HEK293 (cell line): ENCODE data around the gene ZMYND10.

Experiments used
- CTCF ChIA-PET: fragments of 350-600 bp; formaldehyde crosslinking; extraction: SDS; loops from one replicate; lab custom pipeline; 2021; ENCODE audit warnings: antibody characterized with exemption; lab: Yijun Ruan, JAX
- POLR2A ChIA-PET: fragments of 300-600 bp; formaldehyde crosslinking; extraction: SDS; loops from one replicate; lab custom pipeline; 2020; ENCODE audit warnings: antibody characterized with exemption, inconsistent platforms; lab: Yijun Ruan, JAX
- H3K27ac ChIP-seq: fragments of 200-500 bp; sonication (Bioruptor generic); 2 replicates; pipeline ENCODE4 v1.5.1; 2014; ENCODE audit warnings: low read depth, low read length, control low read depth, inconsistent platforms; ENCODE audit errors: extremely low read depth
- H3K36me3 ChIP-seq, 2 experiments: fragments of 200-500 bp in 1 of 2; sonication (Bioruptor generic) in 1 of 2; 1 replicate in 1 of 2; 2 replicates in 1 of 2; pipeline ENCODE4 v1.5.1; 2014 to 2017; ENCODE audit warnings: inconsistent platforms in 2 of 2, low read length in 2 of 2; ENCODE audit not compliant: control insufficient read depth in 2 of 2, insufficient read depth in 1 of 2
- H3K4me1 ChIP-seq: fragments of 200-500 bp; sonication (Bioruptor generic); 2 replicates; pipeline ENCODE4 v1.5.1; 2014; ENCODE audit warnings: mild to moderate bottlenecking, low read length, inconsistent platforms; ENCODE audit not compliant: control insufficient read depth, insufficient read depth
- H3K4me3 ChIP-seq: 2 replicates; pipeline ENCODE4 v1.5.1; 2011; ENCODE audit warnings: low read depth, mild to moderate bottlenecking, control low read depth, low read length, moderate library complexity
- H3K9me3 ChIP-seq: fragments of 200-500 bp; sonication (Bioruptor generic); 2 replicates; pipeline ENCODE4 v1.5.1; 2014; ENCODE audit warnings: low read depth, low read length, inconsistent platforms; ENCODE audit not compliant: control insufficient read depth, insufficient read depth
- BCL11B ChIP-seq: fragments of 450-650 bp; formaldehyde crosslinking; IDR thresholded peaks from 2 replicates; pipeline ENCODE4 v1.5.1; 2016; ENCODE audit warnings: low read depth, missing biosample characterization, missing genetic modification characterization
- GLIS1 ChIP-seq: fragments of 450-650 bp; formaldehyde crosslinking; IDR thresholded peaks from 2 replicates; pipeline ENCODE4 v1.5.1; 2016; ENCODE audit warnings: missing biosample characterization, missing genetic modification characterization
- OVOL3 ChIP-seq: fragments of 450-650 bp; formaldehyde crosslinking; IDR thresholded peaks from 2 replicates; pipeline ENCODE4 v1.5.1; 2016; ENCODE audit warnings: missing biosample characterization, missing genetic modification characterization
- REPIN1 ChIP-seq: fragments of 450-650 bp; formaldehyde crosslinking; IDR thresholded peaks from 2 replicates; pipeline ENCODE4 v1.5.1; 2017; ENCODE audit warnings: missing biosample characterization, missing genetic modification characterization, low read depth
- SP2 ChIP-seq: fragments of 450-650 bp; formaldehyde crosslinking; IDR thresholded peaks from 2 replicates; pipeline ENCODE4 v1.5.1; 2016; ENCODE audit warnings: missing biosample characterization, missing genetic modification characterization
- ZIC2 ChIP-seq: fragments of 450-650 bp; formaldehyde crosslinking; IDR thresholded peaks from 2 replicates; pipeline ENCODE4 v1.5.1; 2016; ENCODE audit warnings: missing biosample characterization, missing genetic modification characterization
- ZNF132 ChIP-seq: fragments of 450-650 bp; formaldehyde crosslinking; IDR thresholded peaks from 2 replicates; pipeline ENCODE4 v1.5.1; 2017; ENCODE audit warnings: missing biosample characterization, missing genetic modification characterization, borderline replicate concordance
- ZNF140 ChIP-seq: fragments of 450-650 bp; formaldehyde crosslinking; IDR thresholded peaks from 2 replicates; pipeline ENCODE4 v1.5.1; 2016; ENCODE audit warnings: missing biosample characterization, missing genetic modification characterization
- ZNF175 ChIP-seq: fragments of 450-650 bp; formaldehyde crosslinking; IDR thresholded peaks from 2 replicates; pipeline ENCODE4 v1.5.1; 2016; ENCODE audit warnings: missing biosample characterization, missing genetic modification characterization
- ZNF184 ChIP-seq: fragments of 450-650 bp; IDR thresholded peaks from 2 replicates; pipeline ENCODE4 v1.5.1; 2018; ENCODE audit warnings: missing biosample characterization, mild to moderate bottlenecking, missing genetic modification characterization
- ZNF202 ChIP-seq: fragments of 450-650 bp; formaldehyde crosslinking; IDR thresholded peaks from 2 replicates; pipeline ENCODE4 v1.5.1; 2016; ENCODE audit warnings: missing biosample characterization, missing genetic modification characterization, borderline replicate concordance
- ZNF223 ChIP-seq: fragments of 450-650 bp; formaldehyde crosslinking; IDR thresholded peaks from 2 replicates; pipeline ENCODE4 v1.5.1; 2016; ENCODE audit warnings: missing biosample characterization, missing genetic modification characterization
- ZNF433 ChIP-seq: fragments of 450-650 bp; formaldehyde crosslinking; IDR thresholded peaks from 2 replicates; pipeline ENCODE4 v1.5.1; 2016; ENCODE audit warnings: missing biosample characterization, missing genetic modification characterization, low read depth
- ZNF510 ChIP-seq: fragments of 450-650 bp; formaldehyde crosslinking; IDR thresholded peaks from 2 replicates; pipeline ENCODE4 v1.5.1; 2018; ENCODE audit warnings: mild to moderate bottlenecking, missing genetic modification characterization, missing biosample characterization; ENCODE audit not compliant: insufficient replicate concordance
- ZNF521 ChIP-seq: fragments of 450-650 bp; formaldehyde crosslinking; IDR thresholded peaks from 2 replicates; pipeline ENCODE4 v1.5.1; 2017; ENCODE audit warnings: missing biosample characterization, mild to moderate bottlenecking, missing genetic modification characterization
- ZNF548 ChIP-seq: fragments of 450-650 bp; formaldehyde crosslinking; IDR thresholded peaks from 2 replicates; pipeline ENCODE4 v1.5.1; 2016; ENCODE audit warnings: missing biosample characterization, missing genetic modification characterization
- ZNF76 ChIP-seq: fragments of 450-650 bp; formaldehyde crosslinking; IDR thresholded peaks from 2 replicates; pipeline ENCODE4; 2016; ENCODE audit warnings: low read depth, missing biosample characterization, missing genetic modification characterization, borderline replicate concordance
- ZXDB ChIP-seq: fragments of 450-650 bp; formaldehyde crosslinking; IDR thresholded peaks from 2 replicates; pipeline ENCODE4 v1.5.1; 2016; ENCODE audit warnings: missing biosample characterization, missing genetic modification characterization
- TF ChIP-seq, protein P1 (sequence below): fragments of 450-650 bp; formaldehyde crosslinking; conservative IDR thresholded peaks from 2 replicates; pipeline ENCODE4 v1.5.1; 2016; ENCODE audit warnings: low read depth, missing biosample characterization, missing genetic modification characterization
- TF ChIP-seq, protein P2 (sequence below): fragments of 450-650 bp; formaldehyde crosslinking; IDR thresholded peaks from 2 replicates; pipeline ENCODE4 v1.5.0; 2017; ENCODE audit warnings: missing biosample characterization, missing genetic modification characterization, borderline replicate concordance
- TF ChIP-seq, protein P3 (sequence below): sonication (generic); formaldehyde crosslinking; IDR thresholded peaks from 2 replicates; pipeline ENCODE4 v1.8.1; 2022; ENCODE audit warnings: mild to moderate bottlenecking, moderate library complexity, missing genetic modification reagents
- TF ChIP-seq, protein P4 (sequence below): fragments of 450-650 bp; formaldehyde crosslinking; IDR thresholded peaks from 2 replicates; pipeline ENCODE4 v1.5.1; 2016; ENCODE audit warnings: missing biosample characterization, missing genetic modification characterization
- TF ChIP-seq, protein P5 (sequence below): fragments of 450-650 bp; formaldehyde crosslinking; IDR thresholded peaks from 2 replicates; pipeline ENCODE4 v1.5.1; 2016; ENCODE audit warnings: missing biosample characterization, missing genetic modification characterization

The ZMYND10 gene

DNA sequence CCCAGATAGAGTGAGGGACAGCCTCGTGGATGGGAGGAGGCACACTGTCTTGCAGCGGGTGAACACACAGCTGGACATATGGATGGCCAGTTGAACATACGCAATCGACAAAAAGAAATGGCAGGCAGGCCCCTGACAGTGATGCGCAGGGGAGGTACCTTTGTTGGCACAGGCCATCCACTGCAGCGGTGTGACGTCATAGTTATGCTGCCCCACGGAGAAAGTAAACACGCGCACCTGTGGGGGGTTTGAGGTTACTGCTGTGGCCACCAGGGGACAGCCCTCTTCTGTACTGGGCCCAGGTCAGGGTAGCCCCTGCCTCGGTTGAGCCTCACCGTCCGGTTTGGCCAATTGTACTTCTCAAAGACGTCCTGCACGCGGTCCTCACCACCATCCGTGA is 33.2 kb upstream of the ZMYND10 start (continued):
- TF ChIP-seq, protein P1, sequence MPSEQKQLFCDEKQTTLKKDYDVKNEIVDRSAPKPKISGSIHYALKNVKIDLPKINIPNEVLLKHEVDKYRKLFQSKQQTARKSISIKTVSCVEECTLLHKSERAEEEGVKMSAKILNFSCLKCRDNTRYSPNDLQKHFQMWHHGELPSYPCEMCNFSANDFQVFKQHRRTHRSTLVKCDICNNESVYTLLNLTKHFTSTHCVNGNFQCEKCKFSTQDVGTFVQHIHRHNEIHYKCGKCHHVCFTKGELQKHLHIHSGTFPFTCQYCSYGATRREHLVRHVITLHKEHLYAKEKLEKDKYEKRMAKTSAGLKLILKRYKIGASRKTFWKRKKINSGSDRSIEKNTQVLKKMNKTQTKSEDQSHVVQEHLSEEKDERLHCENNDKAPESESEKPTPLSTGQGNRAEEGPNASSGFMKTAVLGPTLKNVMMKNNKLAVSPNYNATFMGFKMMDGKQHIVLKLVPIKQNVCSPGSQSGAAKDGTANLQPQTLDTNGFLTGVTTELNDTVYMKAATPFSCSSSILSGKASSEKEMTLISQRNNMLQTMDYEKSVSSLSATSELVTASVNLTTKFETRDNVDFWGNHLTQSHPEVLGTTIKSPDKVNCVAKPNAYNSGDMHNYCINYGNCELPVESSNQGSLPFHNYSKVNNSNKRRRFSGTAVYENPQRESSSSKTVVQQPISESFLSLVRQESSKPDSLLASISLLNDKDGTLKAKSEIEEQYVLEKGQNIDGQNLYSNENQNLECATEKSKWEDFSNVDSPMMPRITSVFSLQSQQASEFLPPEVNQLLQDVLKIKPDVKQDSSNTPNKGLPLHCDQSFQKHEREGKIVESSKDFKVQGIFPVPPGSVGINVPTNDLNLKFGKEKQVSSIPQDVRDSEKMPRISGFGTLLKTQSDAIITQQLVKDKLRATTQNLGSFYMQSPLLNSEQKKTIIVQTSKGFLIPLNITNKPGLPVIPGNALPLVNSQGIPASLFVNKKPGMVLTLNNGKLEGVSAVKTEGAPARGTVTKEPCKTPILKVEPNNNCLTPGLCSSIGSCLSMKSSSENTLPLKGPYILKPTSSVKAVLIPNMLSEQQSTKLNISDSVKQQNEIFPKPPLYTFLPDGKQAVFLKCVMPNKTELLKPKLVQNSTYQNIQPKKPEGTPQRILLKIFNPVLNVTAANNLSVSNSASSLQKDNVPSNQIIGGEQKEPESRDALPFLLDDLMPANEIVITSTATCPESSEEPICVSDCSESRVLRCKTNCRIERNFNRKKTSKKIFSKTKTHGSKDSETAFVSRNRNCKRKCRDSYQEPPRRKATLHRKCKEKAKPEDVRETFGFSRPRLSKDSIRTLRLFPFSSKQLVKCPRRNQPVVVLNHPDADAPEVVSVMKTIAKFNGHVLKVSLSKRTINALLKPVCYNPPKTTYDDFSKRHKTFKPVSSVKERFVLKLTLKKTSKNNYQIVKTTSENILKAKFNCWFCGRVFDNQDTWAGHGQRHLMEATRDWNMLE (tag by site-specific recombination) = no peak
- TF ChIP-seq ZNF76 (tag by site-specific recombination) (no peak), OVOL3 (tag by site-specific recombination) (no peak), ZNF202 (tag by site-specific recombination) (no peak), GLIS1 (tag by site-specific recombination) (0 out of 2 replicates have a peak, but pooled peaks have one; percentile 22), ZIC2 (peak; percentile 70), ZNF433 (tag by site-specific recombination) (no peak)
- TF ChIP-seq, all 188 proteins: peak for 3

DNA sequence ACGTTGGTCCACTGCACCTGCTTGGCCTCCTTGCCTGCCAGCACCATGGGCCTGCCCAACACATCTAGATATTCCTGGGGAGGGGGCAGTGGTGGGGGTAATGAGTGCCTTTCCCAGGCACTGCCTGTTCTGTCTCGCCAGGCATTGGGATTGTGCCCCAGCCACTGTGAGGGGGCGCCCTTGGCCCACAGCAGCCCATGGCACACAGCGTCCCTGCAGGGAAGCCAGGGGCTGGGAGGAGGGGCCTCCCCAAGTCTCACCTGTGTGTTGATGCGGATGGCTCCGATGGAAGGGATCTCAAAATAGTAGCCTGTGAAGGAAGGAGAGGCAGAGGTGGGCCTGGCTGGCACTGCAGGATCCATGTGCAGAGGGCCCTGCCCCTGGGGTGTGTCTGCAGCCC is 32.5 kb upstream of the ZMYND10 start:
- no peaks in the 10 kb centered on the region for H3K4me1 ChIP-seq
- POLR2A ChIA-PET = no interaction called here
- CTCF ChIA-PET = no interaction called here
- H3K4me3 ChIP-seq = no peak overlapping the region
- H3K36me3 ChIP-seq = no peaks in the 10 kb centered on the region
- no peaks in the 10 kb centered on the region for H3K9me3 ChIP-seq
- H3K27ac ChIP-seq = no peak overlapping the region
- TF ChIP-seq ZNF175 (tag by site-specific recombination) = no peak
- TF ChIP-seq ZNF521 (tag by site-specific recombination) = no peak
- TF ChIP-seq ZNF223 (tag by site-specific recombination) = no peak
- TF ChIP-seq, protein P2, sequence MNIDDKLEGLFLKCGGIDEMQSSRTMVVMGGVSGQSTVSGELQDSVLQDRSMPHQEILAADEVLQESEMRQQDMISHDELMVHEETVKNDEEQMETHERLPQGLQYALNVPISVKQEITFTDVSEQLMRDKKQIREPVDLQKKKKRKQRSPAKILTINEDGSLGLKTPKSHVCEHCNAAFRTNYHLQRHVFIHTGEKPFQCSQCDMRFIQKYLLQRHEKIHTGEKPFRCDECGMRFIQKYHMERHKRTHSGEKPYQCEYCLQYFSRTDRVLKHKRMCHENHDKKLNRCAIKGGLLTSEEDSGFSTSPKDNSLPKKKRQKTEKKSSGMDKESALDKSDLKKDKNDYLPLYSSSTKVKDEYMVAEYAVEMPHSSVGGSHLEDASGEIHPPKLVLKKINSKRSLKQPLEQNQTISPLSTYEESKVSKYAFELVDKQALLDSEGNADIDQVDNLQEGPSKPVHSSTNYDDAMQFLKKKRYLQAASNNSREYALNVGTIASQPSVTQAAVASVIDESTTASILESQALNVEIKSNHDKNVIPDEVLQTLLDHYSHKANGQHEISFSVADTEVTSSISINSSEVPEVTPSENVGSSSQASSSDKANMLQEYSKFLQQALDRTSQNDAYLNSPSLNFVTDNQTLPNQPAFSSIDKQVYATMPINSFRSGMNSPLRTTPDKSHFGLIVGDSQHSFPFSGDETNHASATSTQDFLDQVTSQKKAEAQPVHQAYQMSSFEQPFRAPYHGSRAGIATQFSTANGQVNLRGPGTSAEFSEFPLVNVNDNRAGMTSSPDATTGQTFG = no peak
- no peak for TF ChIP-seq ZNF140 (tag by site-specific recombination)
- TF ChIP-seq SP2 (tag by site-specific recombination) = no peak
- no peak for TF ChIP-seq ZNF132
- no peak for TF ChIP-seq ZNF184 (tag by site-specific recombination)
- TF ChIP-seq ZNF548 (tag by site-specific recombination) = no peak
- no peak for TF ChIP-seq ZXDB (tag by site-specific recombination)
- TF ChIP-seq ZNF510 (tag by site-specific recombination) = no peak
- TF ChIP-seq, protein P3, sequence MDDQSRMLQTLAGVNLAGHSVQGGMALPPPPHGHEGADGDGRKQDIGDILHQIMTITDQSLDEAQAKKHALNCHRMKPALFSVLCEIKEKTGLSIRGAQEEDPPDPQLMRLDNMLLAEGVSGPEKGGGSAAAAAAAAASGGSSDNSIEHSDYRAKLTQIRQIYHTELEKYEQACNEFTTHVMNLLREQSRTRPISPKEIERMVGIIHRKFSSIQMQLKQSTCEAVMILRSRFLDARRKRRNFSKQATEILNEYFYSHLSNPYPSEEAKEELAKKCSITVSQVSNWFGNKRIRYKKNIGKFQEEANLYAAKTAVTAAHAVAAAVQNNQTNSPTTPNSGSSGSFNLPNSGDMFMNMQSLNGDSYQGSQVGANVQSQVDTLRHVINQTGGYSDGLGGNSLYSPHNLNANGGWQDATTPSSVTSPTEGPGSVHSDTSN = no peak
- no peak for TF ChIP-seq REPIN1 (tag by site-specific recombination)
- no peak for TF ChIP-seq BCL11B (tag by site-specific recombination)
- TF ChIP-seq, protein P4, sequence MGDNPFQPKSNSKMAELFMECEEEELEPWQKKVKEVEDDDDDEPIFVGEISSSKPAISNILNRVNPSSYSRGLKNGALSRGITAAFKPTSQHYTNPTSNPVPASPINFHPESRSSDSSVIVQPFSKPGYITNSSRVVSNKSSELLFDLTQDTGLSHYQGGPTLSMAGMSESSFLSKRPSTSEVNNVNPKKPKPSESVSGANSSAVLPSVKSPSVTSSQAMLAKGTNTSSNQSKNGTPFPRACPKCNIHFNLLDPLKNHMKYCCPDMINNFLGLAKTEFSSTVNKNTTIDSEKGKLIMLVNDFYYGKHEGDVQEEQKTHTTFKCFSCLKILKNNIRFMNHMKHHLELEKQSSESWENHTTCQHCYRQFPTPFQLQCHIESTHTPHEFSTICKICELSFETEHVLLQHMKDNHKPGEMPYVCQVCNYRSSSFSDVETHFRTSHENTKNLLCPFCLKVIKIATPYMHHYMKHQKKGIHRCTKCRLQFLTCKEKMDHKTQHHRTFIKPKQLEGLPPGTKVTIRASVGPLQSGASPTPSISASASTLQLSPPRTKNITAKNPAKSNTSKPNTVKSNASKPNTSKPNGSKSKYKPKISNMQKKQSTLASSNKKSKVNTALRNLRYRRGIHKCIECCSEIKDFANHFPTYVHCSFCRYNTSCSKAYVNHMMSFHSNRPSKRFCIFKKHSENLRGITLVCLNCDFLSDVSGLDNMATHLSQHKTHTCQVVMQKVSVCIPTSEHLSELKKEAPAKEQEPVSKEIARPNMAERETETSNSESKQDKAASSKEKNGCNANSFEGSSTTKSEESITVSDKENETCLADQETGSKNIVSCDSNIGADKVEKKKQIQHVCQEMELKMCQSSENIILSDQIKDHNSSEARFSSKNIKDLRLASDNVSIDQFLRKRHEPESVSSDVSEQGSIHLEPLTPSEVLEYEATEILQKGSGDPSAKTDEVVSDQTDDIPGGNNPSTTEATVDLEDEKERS (tag by site-specific recombination) = no peak
- TF ChIP-seq, protein P5, sequence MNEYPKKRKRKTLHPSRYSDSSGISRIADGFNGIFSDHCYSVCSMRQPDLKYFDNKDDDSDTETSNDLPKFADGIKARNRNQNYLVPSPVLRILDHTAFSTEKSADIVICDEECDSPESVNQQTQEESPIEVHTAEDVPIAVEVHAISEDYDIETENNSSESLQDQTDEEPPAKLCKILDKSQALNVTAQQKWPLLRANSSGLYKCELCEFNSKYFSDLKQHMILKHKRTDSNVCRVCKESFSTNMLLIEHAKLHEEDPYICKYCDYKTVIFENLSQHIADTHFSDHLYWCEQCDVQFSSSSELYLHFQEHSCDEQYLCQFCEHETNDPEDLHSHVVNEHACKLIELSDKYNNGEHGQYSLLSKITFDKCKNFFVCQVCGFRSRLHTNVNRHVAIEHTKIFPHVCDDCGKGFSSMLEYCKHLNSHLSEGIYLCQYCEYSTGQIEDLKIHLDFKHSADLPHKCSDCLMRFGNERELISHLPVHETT (tag by site-specific recombination) = no peak
